Measurements from ENCODE around the gene PM20D2. TPM values are rescaled to one million over a fixed set of nuclear protein-coding genes. Genes with fewer than 3 reads are reported as not detected.

PM20D2 gene
- total and polyA plus RNA-seq, 8 donors, result 3.6 to 11.0 (median 5.3) TPM

DNA sequence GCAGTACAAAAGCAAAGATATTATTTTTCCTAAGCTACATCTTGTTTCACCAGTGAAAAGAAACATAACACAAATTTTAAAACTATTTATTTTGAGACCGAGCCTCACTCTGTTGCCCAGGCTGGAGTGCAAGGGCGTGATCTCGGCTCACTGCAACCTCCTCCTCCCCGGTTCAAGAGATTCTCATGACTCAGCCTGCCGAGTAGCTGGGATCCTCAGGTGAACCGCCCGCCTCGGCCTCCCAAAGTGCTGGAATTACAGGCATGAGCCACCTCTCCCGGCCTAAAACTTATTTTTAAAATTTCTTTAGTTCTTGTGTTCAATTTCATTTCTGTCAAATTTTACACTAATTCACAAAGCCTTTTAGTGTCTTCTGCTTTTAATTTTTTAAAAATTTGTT lies 33.9 kb upstream of the PM20D2 start:
- Histone ChIP-seq H3K36me3 (no peaks in the 10 kb centered on the region), H3K4me3 (no peak overlapping the region), H3K27ac (no peak overlapping the region), H3K4me1 (no peaks in the 10 kb centered on the region), H3K9me3 (no peaks in the 10 kb centered on the region), H3K27me3 (no peaks in the 10 kb centered on the region)
- FAIRE-seq (no peak), DNase-seq (no peak), ATAC-seq (no peak)
- intact Hi-C loops (cut with DNase I), result loop anchor here in 1 of 3 donors (10.0 kb wide), 1 partner anchor 133 kb away; no protein-coding TSS in a partner anchor
- 97 to 99% methylated on average over 9 of the region's 9 CpGs for WGBS, 2 donors
- TF ChIP-seq, protein P1, sequence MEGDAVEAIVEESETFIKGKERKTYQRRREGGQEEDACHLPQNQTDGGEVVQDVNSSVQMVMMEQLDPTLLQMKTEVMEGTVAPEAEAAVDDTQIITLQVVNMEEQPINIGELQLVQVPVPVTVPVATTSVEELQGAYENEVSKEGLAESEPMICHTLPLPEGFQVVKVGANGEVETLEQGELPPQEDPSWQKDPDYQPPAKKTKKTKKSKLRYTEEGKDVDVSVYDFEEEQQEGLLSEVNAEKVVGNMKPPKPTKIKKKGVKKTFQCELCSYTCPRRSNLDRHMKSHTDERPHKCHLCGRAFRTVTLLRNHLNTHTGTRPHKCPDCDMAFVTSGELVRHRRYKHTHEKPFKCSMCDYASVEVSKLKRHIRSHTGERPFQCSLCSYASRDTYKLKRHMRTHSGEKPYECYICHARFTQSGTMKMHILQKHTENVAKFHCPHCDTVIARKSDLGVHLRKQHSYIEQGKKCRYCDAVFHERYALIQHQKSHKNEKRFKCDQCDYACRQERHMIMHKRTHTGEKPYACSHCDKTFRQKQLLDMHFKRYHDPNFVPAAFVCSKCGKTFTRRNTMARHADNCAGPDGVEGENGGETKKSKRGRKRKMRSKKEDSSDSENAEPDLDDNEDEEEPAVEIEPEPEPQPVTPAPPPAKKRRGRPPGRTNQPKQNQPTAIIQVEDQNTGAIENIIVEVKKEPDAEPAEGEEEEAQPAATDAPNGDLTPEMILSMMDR (IDR thresholded peaks at IDR 0.05), result no peak

DNA sequence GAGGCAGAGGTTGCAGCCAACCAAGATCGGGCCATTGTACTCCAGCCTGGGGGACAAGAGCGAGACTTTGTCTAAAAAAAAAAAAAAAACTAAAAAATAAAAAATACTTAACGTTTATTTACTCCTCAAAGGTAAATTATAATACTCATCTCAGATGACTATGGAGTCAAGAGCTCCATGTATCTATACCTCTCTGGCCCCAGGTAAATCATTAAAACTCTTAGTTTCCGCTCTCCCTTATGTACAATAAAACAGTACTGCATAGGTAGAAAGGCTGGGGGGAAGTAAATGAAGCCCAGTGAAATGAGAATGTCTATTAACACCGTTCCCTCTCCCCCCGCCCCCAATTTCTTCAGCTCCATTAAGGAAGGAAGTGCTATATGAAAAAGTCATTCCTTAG lies 29.2 kb upstream of the PM20D2 start:
- Histone ChIP-seq H3K27ac (no peak overlapping the region), H3K36me3 (no peaks in the 10 kb centered on the region), H3K27me3 (no peaks in the 10 kb centered on the region), H3K4me3 (peak overlapping the region in 3 of 4 donors; percentile 55 to 75 (median 58)), H3K4me1 (no peaks in the 10 kb centered on the region), H3K9me3 (no peaks in the 10 kb centered on the region)
- intact Hi-C loops (cut with DNase I), result loop anchor here in 1 of 3 donors (10.0 kb wide), 1 partner anchor 128 kb away; no protein-coding TSS in a partner anchor
- ATAC-seq (no peak), DNase-seq (no peak), FAIRE-seq (no peak)
- TF ChIP-seq, protein P1 (IDR thresholded peaks at IDR 0.05), result no peak
- 64 to 65% methylated on average over 6 of the region's 6 CpGs for WGBS, 2 donors

DNA sequence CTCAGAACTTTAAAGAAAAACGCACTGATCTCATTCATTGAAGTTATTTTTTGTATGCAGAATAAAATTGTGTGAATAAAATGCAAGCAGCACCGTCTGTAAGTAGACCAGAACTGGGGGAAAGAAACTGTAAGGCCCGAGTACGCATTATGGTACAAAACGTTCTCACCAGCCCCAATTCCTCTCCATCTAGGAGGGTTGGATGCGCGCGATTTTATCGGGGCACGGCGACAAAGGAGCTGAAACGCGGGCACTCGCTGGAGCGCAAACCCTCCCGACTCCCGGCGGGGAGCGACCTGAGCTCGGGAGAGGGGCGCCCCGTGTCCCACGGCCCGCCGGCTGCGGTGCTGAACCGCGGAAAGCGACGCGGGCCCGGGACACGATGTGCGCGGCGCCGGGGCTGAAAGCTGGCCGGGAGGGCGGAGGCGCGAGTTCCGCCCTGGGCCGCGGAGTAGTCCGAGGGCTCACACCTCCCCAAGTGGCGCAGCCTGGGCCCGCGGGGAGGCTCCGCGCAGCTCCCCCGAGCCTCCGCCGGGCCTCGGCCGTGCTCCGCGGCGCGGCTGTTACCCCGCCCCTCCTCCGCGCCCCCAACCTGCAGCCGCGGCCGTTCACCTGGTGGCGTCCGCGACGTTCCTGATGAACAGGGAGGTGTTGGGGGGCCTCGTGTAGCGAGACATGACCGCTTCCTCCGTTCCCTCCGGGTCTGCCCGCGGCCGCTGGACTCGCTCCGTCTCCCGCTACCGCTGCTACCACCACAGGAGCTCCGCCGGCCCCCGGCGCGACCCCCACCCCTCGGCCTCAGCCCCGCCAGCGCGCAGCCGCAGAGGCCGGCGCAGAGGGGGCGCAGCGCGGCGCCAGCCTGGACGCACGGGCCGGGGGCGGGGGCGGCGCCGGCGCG lies 28.4 kb upstream of the PM20D2 start, which contains the start of gene SRSF12:
SRSF12 (minus strand) TSS at position 861 of the 898 bp plus-strand sequence; CDS start at position 677, 184 bp downstream.
- 0 to 1% methylated on average over 78 to 106 of the region's 106 CpGs for WGBS, 2 donors
- intact Hi-C loops (cut with DNase I), result loop anchor here in 1 of 3 donors (10.0 kb wide), 1 partner anchor 127 kb away; no protein-coding TSS in a partner anchor
- H3K36me3 ChIP-seq, result no peaks in the 10 kb centered on the region
- DNase-seq, result peak; percentile 18 to 82 (median 44)
- H3K4me3 ChIP-seq, result peak within 1 kb of the TSS; percentile 31 to 75 (median 56)
- H3K4me1 ChIP-seq, result no peaks in the 10 kb centered on the region
- H3K9me3 ChIP-seq, result no peaks in the 10 kb centered on the region
- TF ChIP-seq, protein P1 (IDR thresholded peaks at IDR 0.05), result no peak
- ATAC-seq, result peak; percentile 81 to 89 (median 86)
- FAIRE-seq, result no peak
- H3K27ac ChIP-seq, result peak within 1 kb of the TSS in 2 of 4 donors; percentile 47 to 53
- no peaks in the 10 kb centered on the region for H3K27me3 ChIP-seq

DNA sequence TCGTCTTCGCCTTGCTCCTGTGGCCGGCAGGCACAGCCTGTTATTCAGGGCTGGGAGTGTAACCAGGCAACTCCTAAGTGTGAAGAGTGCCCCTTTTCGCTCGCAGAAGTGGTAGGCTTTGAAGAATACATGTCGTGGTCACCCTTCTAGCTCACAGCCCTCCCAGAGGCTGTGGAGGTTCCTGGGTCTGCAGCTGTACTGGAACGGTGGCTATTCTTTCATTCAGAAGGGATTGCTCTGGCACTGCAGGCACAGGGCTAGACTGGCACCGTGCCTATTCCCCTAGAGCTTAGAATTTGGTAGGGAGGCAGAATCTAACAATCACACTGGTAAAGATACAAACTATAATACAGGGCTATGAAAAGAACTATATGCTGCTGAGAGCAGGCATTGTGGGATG lies 26.9 kb upstream of the PM20D2 start:
- WGBS, 2 donors, result 77 to 86% methylated on average over 8 of the region's 8 CpGs
- intact Hi-C loops (cut with DNase I), result loop anchor here in 1 of 3 donors (10.0 kb wide), 1 partner anchor 126 kb away; no protein-coding TSS in a partner anchor
- no peaks in the 10 kb centered on the region for H3K9me3 ChIP-seq
- H3K4me1 ChIP-seq, result no peaks in the 10 kb centered on the region
- no peak overlapping the region for H3K27ac ChIP-seq
- peak in 1 of 6 donors; percentile 23 for DNase-seq
- H3K36me3 ChIP-seq, result no peaks in the 10 kb centered on the region
- peak in 2 of 4 donors; percentile 32 to 47 for ATAC-seq
- H3K27me3 ChIP-seq, result no peaks in the 10 kb centered on the region
- TF ChIP-seq, protein P1 (IDR thresholded peaks at IDR 0.05), result no peak
- FAIRE-seq, result no peak
- H3K4me3 ChIP-seq, result no peak overlapping the region
